ENCODE results near the gene KRT8. TPM values are rescaled to one million over a fixed set of nuclear protein-coding genes. Genes with fewer than 3 reads are reported as not detected.
"Not testable (repeated sequence)": the region's sequence is repeated elsewhere in the genome, so short reads cannot be mapped to it uniquely, and the experiment has no call there.

The KRT8 gene
- total RNA-seq, 4 donors from 2014 or later = 0.20 to 19.7 (median 10.2) TPM

DNA sequence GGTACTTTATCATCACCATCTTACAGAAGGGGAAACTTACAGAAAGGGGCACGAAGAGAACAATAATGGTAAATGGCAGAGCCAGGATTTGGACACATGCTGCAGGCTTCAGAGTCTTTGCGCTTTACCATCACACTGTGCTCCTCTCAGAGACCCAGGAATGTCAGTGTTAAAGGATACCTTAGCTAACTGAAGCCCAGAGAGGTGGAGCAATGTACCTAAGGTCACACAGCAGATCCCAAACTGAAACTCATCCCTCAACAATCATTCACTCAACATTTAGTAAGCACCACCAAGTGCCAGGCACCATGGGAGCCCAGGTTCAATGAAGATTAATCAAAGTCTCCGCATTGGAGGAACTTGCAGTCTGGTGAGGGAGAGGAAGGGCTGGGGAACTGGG is 48.1 kb downstream of the KRT8 start:
- H3K27me3 ChIP-seq = no peaks in the 10 kb centered on the region
- no peak for TF ChIP-seq POLR2A (IDR thresholded peaks at IDR 0.05)
- no peak for TF ChIP-seq EP300 (IDR thresholded peaks at IDR 0.05)
- TF ChIP-seq CTCF (IDR thresholded peaks at IDR 0.05) = no peak
- no peak for DNase-seq (ENCODE audit: low spot score in 2 of 2)
- H3K4me1 ChIP-seq = no peaks in the 10 kb centered on the region
- H3K36me3 ChIP-seq = no peaks in the 10 kb centered on the region
- H3K4me3 ChIP-seq = no peak overlapping the region
- 90 to 91% methylated on average over 3 of the region's 3 CpGs for WGBS, 2 donors
- H3K27ac ChIP-seq = no peak overlapping the region
- H3K9me3 ChIP-seq = peaks cover 0 to 4% (median 0%) of the 10 kb centered on the region in 4 donors

DNA sequence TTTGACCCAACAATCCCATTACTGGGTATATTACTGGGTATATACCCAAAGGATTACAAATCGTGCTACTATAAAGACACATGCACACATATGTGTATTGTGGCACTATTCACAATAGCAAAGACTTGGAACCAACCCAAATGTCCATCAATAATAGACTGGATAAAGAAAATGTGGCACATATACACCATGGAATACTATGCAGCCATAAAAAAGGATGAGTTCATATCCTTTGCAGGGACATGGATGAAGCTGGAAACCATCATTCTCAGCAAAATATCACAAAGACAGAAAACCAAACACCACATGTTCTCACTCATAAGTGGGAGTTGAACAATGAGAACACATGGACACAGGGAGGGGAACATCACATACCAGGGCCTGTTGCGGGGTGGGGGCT is 48.8 kb downstream of the KRT8 start:
- WGBS, 2 donors = 94 to 100% methylated on average over 2 of the region's 2 CpGs
- H3K4me1 ChIP-seq; H3K27me3 ChIP-seq; DNase-seq (ENCODE audit: low spot score in 2 of 2); H3K9me3 ChIP-seq; H3K4me3 ChIP-seq; H3K27ac ChIP-seq; H3K36me3 ChIP-seq: not testable (repeated sequence)

- no peak overlapping the region for H3K4me3 ChIP-seq
- no peaks in the 10 kb centered on the region for H3K27me3 ChIP-seq
- no peak overlapping the region for H3K27ac ChIP-seq
- DNase-seq (ENCODE audit: low spot score in 2 of 2) = no peak
- H3K4me1 ChIP-seq = no peaks in the 10 kb centered on the region
- TF ChIP-seq CTCF (IDR thresholded peaks at IDR 0.05) (no peak), EP300 (IDR thresholded peaks at IDR 0.05) (no peak), POLR2A (IDR thresholded peaks at IDR 0.05) (no peak)
- H3K36me3 ChIP-seq = no peaks in the 10 kb centered on the region
- peaks cover 0 to 4% (median 0%) of the 10 kb centered on the region in 4 donors for H3K9me3 ChIP-seq
Measured at GRCh38 chr12:52851787-52852186, 53.1 kb downstream of the KRT8 start.

DNA sequence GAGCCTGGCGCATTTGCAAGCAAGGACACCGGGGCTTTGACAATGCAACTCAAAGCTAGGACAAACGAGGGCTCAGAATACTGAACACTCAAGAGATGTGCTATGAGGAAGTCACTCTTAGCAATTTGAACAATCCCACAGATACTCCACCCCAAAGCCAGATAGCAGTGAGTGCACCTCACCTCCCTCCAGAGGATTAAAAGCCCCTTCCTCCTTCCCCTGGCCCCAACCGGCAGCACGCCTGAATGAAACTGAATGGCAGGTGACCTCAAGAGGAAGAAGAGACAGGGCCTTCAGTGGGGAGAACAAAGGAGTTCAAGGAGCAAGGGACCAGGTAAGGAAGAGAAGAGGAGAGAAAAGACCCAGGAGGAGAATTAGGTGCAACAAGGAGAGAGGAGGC is 54.2 kb downstream of the KRT8 start:
- 74 to 78% methylated on average over 5 of the region's 5 CpGs for WGBS, 2 donors
- Histone ChIP-seq H3K27ac (no peak overlapping the region), H3K4me3 (no peak overlapping the region), H3K4me1 (no peaks in the 10 kb centered on the region), H3K36me3 (no peaks in the 10 kb centered on the region), H3K9me3 (peaks cover 0 to 4% (median 0%) of the 10 kb centered on the region in 4 donors), H3K27me3 (no peaks in the 10 kb centered on the region)
- DNase-seq (ENCODE audit: low spot score in 2 of 2) = no peak
- no peak for TF ChIP-seq POLR2A (IDR thresholded peaks at IDR 0.05)
- TF ChIP-seq EP300 (IDR thresholded peaks at IDR 0.05) = no peak
- TF ChIP-seq CTCF (IDR thresholded peaks at IDR 0.05) = no peak

DNA sequence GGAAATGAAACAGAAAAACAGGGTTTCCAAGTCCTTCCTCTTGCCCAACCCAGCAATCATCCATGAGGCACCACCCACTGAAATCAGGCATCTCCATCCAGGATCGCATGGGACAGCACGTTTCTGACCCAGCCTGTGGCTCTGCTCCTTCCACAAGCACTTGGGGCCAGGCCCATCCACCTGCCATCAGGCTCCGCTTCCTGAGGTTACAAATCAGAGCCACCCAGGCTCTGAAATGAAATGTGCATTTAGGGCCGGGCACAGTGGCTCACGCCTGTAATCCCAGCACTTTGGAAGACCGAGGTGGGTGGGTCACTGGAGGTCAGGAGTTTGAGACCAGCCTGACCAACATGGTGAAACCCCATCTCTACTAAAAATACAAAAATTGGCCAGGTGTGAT is 55.4 kb downstream of the KRT8 start:
- Histone ChIP-seq H3K4me1 (no peaks in the 10 kb centered on the region), H3K9me3 (no peaks in the 10 kb centered on the region), H3K27ac (no peak overlapping the region), H3K4me3 (no peak overlapping the region), H3K36me3 (no peaks in the 10 kb centered on the region), H3K27me3 (no peaks in the 10 kb centered on the region)
- DNase-seq (ENCODE audit: low spot score in 2 of 2) = no peak
- 85 to 90% methylated on average over 3 to 6 of the region's 6 CpGs for WGBS, 2 donors
- no peak for TF ChIP-seq POLR2A (IDR thresholded peaks at IDR 0.05)
- TF ChIP-seq EP300 (IDR thresholded peaks at IDR 0.05) = no peak
- no peak for TF ChIP-seq CTCF (IDR thresholded peaks at IDR 0.05)

DNA sequence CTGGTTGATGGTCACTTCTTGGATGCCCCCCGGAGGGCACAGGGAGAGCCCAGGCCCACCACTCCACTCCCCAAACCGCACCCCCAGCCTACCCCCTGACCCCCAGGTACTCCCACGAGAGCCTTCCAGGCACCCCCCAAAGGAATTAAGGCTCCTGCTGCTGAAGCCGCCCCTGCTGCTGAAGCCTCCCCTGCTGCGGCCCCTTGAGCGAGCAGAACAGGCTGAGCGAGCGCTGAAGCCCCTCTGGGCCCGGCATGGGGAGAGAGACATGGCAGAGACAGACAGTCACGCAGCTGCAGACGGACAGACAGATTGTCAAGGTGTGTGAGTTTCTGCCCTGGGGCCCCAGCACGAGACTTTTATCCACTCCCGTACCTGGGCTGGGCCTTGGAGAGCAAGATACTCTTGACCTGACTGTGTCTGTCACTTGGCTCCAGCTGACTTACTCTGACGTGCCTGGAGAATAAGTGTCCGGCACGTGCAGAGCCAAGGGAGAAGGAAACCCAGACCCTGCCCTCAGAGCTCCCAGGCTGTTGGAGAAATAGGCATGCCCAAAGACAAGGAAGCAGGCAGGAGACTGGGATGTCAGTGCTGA is 56.1 kb downstream of the KRT8 start, which contains the start of gene KRT78:
KRT78 (minus strand) TSS at position 334 of the 595 bp plus-strand sequence; CDS start at position 270, 64 bp downstream.
- 82 to 87% methylated on average over 15 to 16 of the region's 16 CpGs for WGBS, 2 donors
- no peaks in the 10 kb centered on the region for H3K4me1 ChIP-seq
- TF ChIP-seq POLR2A (IDR thresholded peaks at IDR 0.05) = no peak
- TF ChIP-seq EP300 (IDR thresholded peaks at IDR 0.05) = no peak
- no peak for TF ChIP-seq CTCF (IDR thresholded peaks at IDR 0.05)
- H3K4me3 ChIP-seq = no peak within 1 kb of the TSS
- H3K27me3 ChIP-seq = no peaks in the 10 kb centered on the region
- DNase-seq (ENCODE audit: low spot score in 2 of 2) = no peak
- no peak within 1 kb of the TSS for H3K27ac ChIP-seq
- H3K36me3 ChIP-seq = no peaks in the 10 kb centered on the region
- H3K9me3 ChIP-seq = no peaks in the 10 kb centered on the region

All from tibial nerve (tissue), 4 donors.